SK-N-SH (cell line): ENCODE measurements around the gene OR51L1. TPM values are rescaled to one million over a fixed set of nuclear protein-coding genes. Genes with fewer than 3 reads are reported as not detected.

Source experiments
- CTCF ChIA-PET: fragments of 300-600, 350-600 bp; formaldehyde crosslinking; extraction: SDS; loops from one replicate; lab custom pipeline; 2021; lab: Yijun Ruan, JAX
- POLR2A ChIA-PET: fragments of 350-600 bp; sonication (Branson Sonifier 250); formaldehyde crosslinking; extraction: SDS; loops from one replicate; lab custom pipeline; 2020; ENCODE audit warnings: antibody characterized with exemption, inconsistent platforms; lab: Yijun Ruan, JAX
- DNase-seq: peaks from one replicate; pipeline ENCODE4 v3.0.0; 2012
- H2AFZ ChIP-seq: fragments of 200-600 bp; sonication (generic); 2 replicates; pipeline ENCODE4 v1.8.1; 2016; ENCODE audit warnings: antibody characterized with exemption, mild to moderate bottlenecking, low read depth
- H3F3A ChIP-seq: fragments of 200-600 bp; sonication (generic); replicated peaks from 2 replicates; pipeline ENCODE3; 2016; ENCODE audit warnings: antibody characterized with exemption, mild to moderate bottlenecking; ENCODE audit not compliant: insufficient read depth
- H3K27ac ChIP-seq, 2 experiments: fragments of 200-500 bp in 1 of 2; fragments of 200-600 bp in 1 of 2; sonication (Bioruptor generic) in 1 of 2; sonication (generic), shearing (Covaris generic) in 1 of 2; 2 replicates each; pipeline versions ENCODE4 v1.5.1 to v1.6.1; 2014 to 2016; ENCODE audit warnings: low read depth in 2 of 2, inconsistent platforms in 1 of 2, low read length in 1 of 2, mild to moderate bottlenecking in 1 of 2, mixed read lengths in 1 of 2
- H3K27me3 ChIP-seq: fragments of 200-600 bp; sonication (generic), shearing (Covaris generic); 2 replicates; pipeline ENCODE4 v1.6.1; 2016; ENCODE audit warnings: mixed run types; ENCODE audit not compliant: insufficient read depth
- H3K36me3 ChIP-seq, 2 experiments: fragments of 200-500 bp in 1 of 2; fragments of 200-600 bp in 1 of 2; sonication (Bioruptor generic) in 1 of 2; sonication (generic) in 1 of 2; replicated peaks in 1 of 2; 2 replicates each; pipeline versions ENCODE3 to v1.5.1; 2014 to 2016; ENCODE audit warnings: low read length in 1 of 2, mild to moderate bottlenecking in 1 of 2; ENCODE audit not compliant: insufficient read depth in 2 of 2, control insufficient read depth in 1 of 2
- H3K4me1 ChIP-seq, 2 experiments: fragments of 200-500 bp in 1 of 2; fragments of 200-600 bp in 1 of 2; sonication (Bioruptor generic) in 1 of 2; sonication (generic), shearing (Covaris generic) in 1 of 2; 2 replicates each; pipeline versions ENCODE4 v1.5.1 to v1.6.1; 2014 to 2016; ENCODE audit warnings: low read depth in 1 of 2, low read length in 1 of 2, mixed run types in 1 of 2; ENCODE audit not compliant: insufficient read depth in 2 of 2, control insufficient read depth in 1 of 2
- H3K4me2 ChIP-seq: fragments of 200-600 bp; sonication (generic), shearing (Covaris generic); 2 replicates; pipeline ENCODE4 v1.6.1; 2017; ENCODE audit warnings: mixed run types
- H3K4me3 ChIP-seq, 2 experiments: fragments of 200-500 bp in 1 of 2; fragments of 200-600 bp in 1 of 2; sonication (Bioruptor generic) in 1 of 2; sonication (generic), shearing (Covaris generic) in 1 of 2; 2 replicates each; pipeline versions ENCODE4 v1.5.1 to v1.8.1; 2014 to 2016; ENCODE audit warnings: low read depth in 2 of 2, inconsistent platforms in 1 of 2, low read length in 1 of 2, mild to moderate bottlenecking in 1 of 2, mixed read lengths in 1 of 2, moderate library complexity in 1 of 2
- H3K79me2 ChIP-seq: fragments of 200-600 bp; sonication (generic); 2 replicates; pipeline ENCODE4 v1.8.1; 2017; ENCODE audit warnings: mild to moderate bottlenecking; ENCODE audit not compliant: insufficient read depth
- H3K9ac ChIP-seq: fragments of 200-600 bp; sonication (generic); 2 replicates; pipeline ENCODE4 v1.6.1; 2017; ENCODE audit warnings: mixed run types
- H3K9me2 ChIP-seq: fragments of 200-600 bp; sonication (generic); 2 replicates; pipeline ENCODE4 v1.6.1; 2017; ENCODE audit warnings: mixed run types
- H3K9me3 ChIP-seq: fragments of 200-600 bp; sonication (generic); 2 replicates; pipeline ENCODE4 v1.6.1; 2017; ENCODE audit warnings: mixed run types, mild to moderate bottlenecking, moderate library complexity
- H4K20me1 ChIP-seq: fragments of 200-600 bp; sonication (generic); 2 replicates; pipeline ENCODE4 v1.6.1; 2017; ENCODE audit warnings: mild to moderate bottlenecking, mixed run types; ENCODE audit not compliant: insufficient read depth
- ELF1 ChIP-seq: IDR thresholded peaks from 2 replicates; pipeline ENCODE4 v1.4.0; 2012
- EP300 ChIP-seq, 2 experiments: IDR thresholded peaks; 2 replicates each; pipeline versions ENCODE4 v1.4.0 to v1.6.1; 2012; ENCODE audit warnings: borderline replicate concordance in 1 of 2, low read depth in 1 of 2, low read length in 1 of 2
- GATA2 ChIP-seq: sonication (generic); formaldehyde crosslinking; IDR thresholded peaks from 2 replicates; pipeline ENCODE4 v1.5.0; 2020; ENCODE audit warnings: mild to moderate bottlenecking, missing genetic modification reagents
- MXI1 ChIP-seq: IDR thresholded peaks from 2 replicates; pipeline ENCODE4 v1.6.1; 2012; ENCODE audit warnings: mild to moderate bottlenecking, low read depth, low read length, improper control_type of control experiment
- RCOR1 ChIP-seq: fragments of 150-350 bp; IDR thresholded peaks from 2 replicates; pipeline ENCODE4 v1.6.1; 2017; ENCODE audit warnings: antibody characterized with exemption, low read length
- RFX5 ChIP-seq: IDR thresholded peaks from 2 replicates; pipeline ENCODE4 v1.6.1; 2012; ENCODE audit warnings: mild to moderate bottlenecking, improper control_type of control experiment, low read length
- RXRA ChIP-seq: IDR thresholded peaks from 2 replicates; pipeline ENCODE4 v1.4.0; 2012; ENCODE audit warnings: low read depth, mild to moderate bottlenecking, borderline replicate concordance
- SIN3A ChIP-seq: IDR thresholded peaks from 2 replicates; pipeline ENCODE4 v1.6.1; 2012; ENCODE audit warnings: low read depth, mild to moderate bottlenecking, low read length, moderate library complexity, borderline replicate concordance
- WGBS: methylation state at CpG from one replicate; pipeline ENCODE4 v1.1.6; 2017; ENCODE audit warnings: low lambda C conversion rate; 5-methylcytosine and 5-hydroxymethylcytosine counted together
- polyA plus RNA-seq, 3 experiments: library from polyadenylated mRNA; depleted of rRNA; stranded (reverse); fragments of >200 nt; gene quantifications; 2 replicates each; pipeline ENCODE4 v1.2.3, GENCODE V29; 2012
- TF ChIP-seq, protein P1 (sequence below): fragments of 200-600 bp; sonication (generic); IDR thresholded peaks from 2 replicates; pipeline ENCODE4 v1.6.1; 2017; ENCODE audit warnings: antibody characterized with exemption, mild to moderate bottlenecking, moderate library complexity
- TF ChIP-seq, protein P2 (sequence below): IDR thresholded peaks from 2 replicates; pipeline ENCODE4 v1.4.0; 2012; ENCODE audit warnings: low read depth, borderline replicate concordance
- TF ChIP-seq, protein P3 (sequence below): fragments of 150-350 bp; IDR thresholded peaks from 2 replicates; pipeline ENCODE4 v1.6.1; 2016; ENCODE audit warnings: mild to moderate bottlenecking, low read depth, low read length
- TF ChIP-seq, protein P4 (sequence below): IDR thresholded peaks from 2 replicates; pipeline ENCODE4 v1.6.1; 2012; ENCODE audit warnings: mild to moderate bottlenecking, low read depth, low read length, moderate library complexity
- TF ChIP-seq, protein P5 (sequence below): IDR thresholded peaks from 2 replicates; pipeline ENCODE4; 2012
- TF ChIP-seq, protein P6 (sequence below): fragments of 150-350 bp; IDR thresholded peaks from 2 replicates; pipeline ENCODE4 v1.6.1; 2017; ENCODE audit warnings: antibody characterized with exemption, low read length, low read depth, borderline replicate concordance

OR51L1 gene
- polyA plus RNA-seq, 1 of the 3 experiments (the other 2 are of a cell fraction): not detected

DNA sequence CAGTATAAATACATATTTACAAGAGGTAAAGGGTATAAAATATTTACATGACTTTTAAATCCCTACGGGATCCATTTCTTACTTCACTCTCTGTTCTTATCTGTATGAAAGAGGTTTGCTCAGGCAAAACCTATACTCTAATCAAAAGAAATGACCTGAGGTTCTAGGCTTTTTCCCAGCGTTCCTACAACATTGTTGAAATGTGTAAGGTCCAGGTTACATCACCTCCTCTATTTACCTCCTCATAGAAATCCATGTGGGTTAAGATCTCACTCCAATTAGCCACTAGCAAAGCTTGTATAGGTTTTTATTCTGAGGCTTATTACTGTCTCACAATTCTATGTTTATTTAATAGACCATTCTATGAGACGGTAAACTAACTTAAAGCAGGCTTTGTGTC, 12.0 kb upstream of the OR51L1 start:
- H2AFZ ChIP-seq: no peak overlapping the region
- no peak for TF ChIP-seq SIN3A
- TF ChIP-seq ELF1: no peak
- TF ChIP-seq, protein P1, sequence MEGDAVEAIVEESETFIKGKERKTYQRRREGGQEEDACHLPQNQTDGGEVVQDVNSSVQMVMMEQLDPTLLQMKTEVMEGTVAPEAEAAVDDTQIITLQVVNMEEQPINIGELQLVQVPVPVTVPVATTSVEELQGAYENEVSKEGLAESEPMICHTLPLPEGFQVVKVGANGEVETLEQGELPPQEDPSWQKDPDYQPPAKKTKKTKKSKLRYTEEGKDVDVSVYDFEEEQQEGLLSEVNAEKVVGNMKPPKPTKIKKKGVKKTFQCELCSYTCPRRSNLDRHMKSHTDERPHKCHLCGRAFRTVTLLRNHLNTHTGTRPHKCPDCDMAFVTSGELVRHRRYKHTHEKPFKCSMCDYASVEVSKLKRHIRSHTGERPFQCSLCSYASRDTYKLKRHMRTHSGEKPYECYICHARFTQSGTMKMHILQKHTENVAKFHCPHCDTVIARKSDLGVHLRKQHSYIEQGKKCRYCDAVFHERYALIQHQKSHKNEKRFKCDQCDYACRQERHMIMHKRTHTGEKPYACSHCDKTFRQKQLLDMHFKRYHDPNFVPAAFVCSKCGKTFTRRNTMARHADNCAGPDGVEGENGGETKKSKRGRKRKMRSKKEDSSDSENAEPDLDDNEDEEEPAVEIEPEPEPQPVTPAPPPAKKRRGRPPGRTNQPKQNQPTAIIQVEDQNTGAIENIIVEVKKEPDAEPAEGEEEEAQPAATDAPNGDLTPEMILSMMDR: no peak
- TF ChIP-seq RCOR1: no peak
- TF ChIP-seq, protein P2, sequence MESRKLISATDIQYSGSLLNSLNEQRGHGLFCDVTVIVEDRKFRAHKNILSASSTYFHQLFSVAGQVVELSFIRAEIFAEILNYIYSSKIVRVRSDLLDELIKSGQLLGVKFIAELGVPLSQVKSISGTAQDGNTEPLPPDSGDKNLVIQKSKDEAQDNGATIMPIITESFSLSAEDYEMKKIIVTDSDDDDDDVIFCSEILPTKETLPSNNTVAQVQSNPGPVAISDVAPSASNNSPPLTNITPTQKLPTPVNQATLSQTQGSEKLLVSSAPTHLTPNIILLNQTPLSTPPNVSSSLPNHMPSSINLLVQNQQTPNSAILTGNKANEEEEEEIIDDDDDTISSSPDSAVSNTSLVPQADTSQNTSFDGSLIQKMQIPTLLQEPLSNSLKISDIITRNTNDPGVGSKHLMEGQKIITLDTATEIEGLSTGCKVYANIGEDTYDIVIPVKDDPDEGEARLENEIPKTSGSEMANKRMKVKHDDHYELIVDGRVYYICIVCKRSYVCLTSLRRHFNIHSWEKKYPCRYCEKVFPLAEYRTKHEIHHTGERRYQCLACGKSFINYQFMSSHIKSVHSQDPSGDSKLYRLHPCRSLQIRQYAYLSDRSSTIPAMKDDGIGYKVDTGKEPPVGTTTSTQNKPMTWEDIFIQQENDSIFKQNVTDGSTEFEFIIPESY: no peak
- TF ChIP-seq MXI1: no peak
- TF ChIP-seq, protein P3, sequence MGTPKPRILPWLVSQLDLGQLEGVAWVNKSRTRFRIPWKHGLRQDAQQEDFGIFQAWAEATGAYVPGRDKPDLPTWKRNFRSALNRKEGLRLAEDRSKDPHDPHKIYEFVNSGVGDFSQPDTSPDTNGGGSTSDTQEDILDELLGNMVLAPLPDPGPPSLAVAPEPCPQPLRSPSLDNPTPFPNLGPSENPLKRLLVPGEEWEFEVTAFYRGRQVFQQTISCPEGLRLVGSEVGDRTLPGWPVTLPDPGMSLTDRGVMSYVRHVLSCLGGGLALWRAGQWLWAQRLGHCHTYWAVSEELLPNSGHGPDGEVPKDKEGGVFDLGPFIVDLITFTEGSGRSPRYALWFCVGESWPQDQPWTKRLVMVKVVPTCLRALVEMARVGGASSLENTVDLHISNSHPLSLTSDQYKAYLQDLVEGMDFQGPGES: no peak
- TF ChIP-seq, protein P4, sequence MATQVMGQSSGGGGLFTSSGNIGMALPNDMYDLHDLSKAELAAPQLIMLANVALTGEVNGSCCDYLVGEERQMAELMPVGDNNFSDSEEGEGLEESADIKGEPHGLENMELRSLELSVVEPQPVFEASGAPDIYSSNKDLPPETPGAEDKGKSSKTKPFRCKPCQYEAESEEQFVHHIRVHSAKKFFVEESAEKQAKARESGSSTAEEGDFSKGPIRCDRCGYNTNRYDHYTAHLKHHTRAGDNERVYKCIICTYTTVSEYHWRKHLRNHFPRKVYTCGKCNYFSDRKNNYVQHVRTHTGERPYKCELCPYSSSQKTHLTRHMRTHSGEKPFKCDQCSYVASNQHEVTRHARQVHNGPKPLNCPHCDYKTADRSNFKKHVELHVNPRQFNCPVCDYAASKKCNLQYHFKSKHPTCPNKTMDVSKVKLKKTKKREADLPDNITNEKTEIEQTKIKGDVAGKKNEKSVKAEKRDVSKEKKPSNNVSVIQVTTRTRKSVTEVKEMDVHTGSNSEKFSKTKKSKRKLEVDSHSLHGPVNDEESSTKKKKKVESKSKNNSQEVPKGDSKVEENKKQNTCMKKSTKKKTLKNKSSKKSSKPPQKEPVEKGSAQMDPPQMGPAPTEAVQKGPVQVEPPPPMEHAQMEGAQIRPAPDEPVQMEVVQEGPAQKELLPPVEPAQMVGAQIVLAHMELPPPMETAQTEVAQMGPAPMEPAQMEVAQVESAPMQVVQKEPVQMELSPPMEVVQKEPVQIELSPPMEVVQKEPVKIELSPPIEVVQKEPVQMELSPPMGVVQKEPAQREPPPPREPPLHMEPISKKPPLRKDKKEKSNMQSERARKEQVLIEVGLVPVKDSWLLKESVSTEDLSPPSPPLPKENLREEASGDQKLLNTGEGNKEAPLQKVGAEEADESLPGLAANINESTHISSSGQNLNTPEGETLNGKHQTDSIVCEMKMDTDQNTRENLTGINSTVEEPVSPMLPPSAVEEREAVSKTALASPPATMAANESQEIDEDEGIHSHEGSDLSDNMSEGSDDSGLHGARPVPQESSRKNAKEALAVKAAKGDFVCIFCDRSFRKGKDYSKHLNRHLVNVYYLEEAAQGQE: no peak
- no peak for TF ChIP-seq RXRA
- TF ChIP-seq GATA2 (CRISPR knock-in tag): no peak
- no peak for TF ChIP-seq RFX5
- TF ChIP-seq EP300 (IDR thresholded peaks at IDR 0.05; ENCODE audit: borderline replicate concordance in 1 of 2, low read depth in 1 of 2, low read length in 1 of 2): no peak
- TF ChIP-seq, protein P5, sequence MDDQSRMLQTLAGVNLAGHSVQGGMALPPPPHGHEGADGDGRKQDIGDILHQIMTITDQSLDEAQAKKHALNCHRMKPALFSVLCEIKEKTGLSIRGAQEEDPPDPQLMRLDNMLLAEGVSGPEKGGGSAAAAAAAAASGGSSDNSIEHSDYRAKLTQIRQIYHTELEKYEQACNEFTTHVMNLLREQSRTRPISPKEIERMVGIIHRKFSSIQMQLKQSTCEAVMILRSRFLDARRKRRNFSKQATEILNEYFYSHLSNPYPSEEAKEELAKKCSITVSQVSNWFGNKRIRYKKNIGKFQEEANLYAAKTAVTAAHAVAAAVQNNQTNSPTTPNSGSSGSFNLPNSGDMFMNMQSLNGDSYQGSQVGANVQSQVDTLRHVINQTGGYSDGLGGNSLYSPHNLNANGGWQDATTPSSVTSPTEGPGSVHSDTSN: no peak
- TF ChIP-seq, protein P6, sequence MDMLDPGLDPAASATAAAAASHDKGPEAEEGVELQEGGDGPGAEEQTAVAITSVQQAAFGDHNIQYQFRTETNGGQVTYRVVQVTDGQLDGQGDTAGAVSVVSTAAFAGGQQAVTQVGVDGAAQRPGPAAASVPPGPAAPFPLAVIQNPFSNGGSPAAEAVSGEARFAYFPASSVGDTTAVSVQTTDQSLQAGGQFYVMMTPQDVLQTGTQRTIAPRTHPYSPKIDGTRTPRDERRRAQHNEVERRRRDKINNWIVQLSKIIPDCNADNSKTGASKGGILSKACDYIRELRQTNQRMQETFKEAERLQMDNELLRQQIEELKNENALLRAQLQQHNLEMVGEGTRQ: no peak
- no peaks in the 10 kb centered on the region for H3K36me3 ChIP-seq
- no peaks in the 10 kb centered on the region for H3K4me1 ChIP-seq
- H3K79me2 ChIP-seq: no peaks in the 10 kb centered on the region
- no peaks in the 10 kb centered on the region for H3K9me2 ChIP-seq
- H3F3A ChIP-seq: no peaks in the 10 kb centered on the region
- no peaks in the 10 kb centered on the region for H4K20me1 ChIP-seq
- no peak for DNase-seq
- H3K9me3 ChIP-seq: no peaks in the 10 kb centered on the region
- no peak overlapping the region for H3K4me2 ChIP-seq
- H3K4me3 ChIP-seq: no peak overlapping the region
- H3K9ac ChIP-seq: no peak overlapping the region
- WGBS: 3% methylated on average over 3 of the region's 3 CpGs
- no peaks in the 10 kb centered on the region for H3K27me3 ChIP-seq
- H3K27ac ChIP-seq: no peak overlapping the region
- ChIA-PET POLR2A (no interaction called here), CTCF (no interaction called here)
